SK-N-SH (cell line): ENCODE measurements around the gene OIP5.

Experiments used
- CTCF ChIP-seq: fragments of 200-600 bp; sonication (generic); IDR thresholded peaks from 2 replicates; pipeline ENCODE4 v1.6.1; 2017; ENCODE audit warnings: antibody characterized with exemption, mild to moderate bottlenecking, moderate library complexity
- EP300 ChIP-seq, 2 experiments: IDR thresholded peaks; 2 replicates each; pipeline versions ENCODE4 v1.4.0 to v1.6.1; 2012; ENCODE audit warnings: borderline replicate concordance in 1 of 2, low read depth in 1 of 2, low read length in 1 of 2
- FOXM1 ChIP-seq: IDR thresholded peaks from 2 replicates; pipeline ENCODE4 v1.4.0; 2012; ENCODE audit warnings: low read depth, mild to moderate bottlenecking
- POLR2AphosphoS5 ChIP-seq: IDR thresholded peaks from 2 replicates; pipeline ENCODE4 v1.6.1; 2012; ENCODE audit warnings: low read depth, low read length
- RAD21 ChIP-seq: IDR thresholded peaks from 2 replicates; pipeline ENCODE4 v1.6.1; 2012; ENCODE audit warnings: mild to moderate bottlenecking, low read length
- SIN3A ChIP-seq: IDR thresholded peaks from 2 replicates; pipeline ENCODE4 v1.6.1; 2012; ENCODE audit warnings: low read depth, mild to moderate bottlenecking, low read length, moderate library complexity, borderline replicate concordance
- YY1 ChIP-seq: IDR thresholded peaks from 2 replicates; pipeline ENCODE4 v1.4.0; 2012; ENCODE audit warnings: low read depth, mild to moderate bottlenecking
- ZBTB33 ChIP-seq: IDR thresholded peaks from 2 replicates; pipeline ENCODE4 v1.4.0; 2012; ENCODE audit warnings: low read depth, borderline replicate concordance
- TF ChIP-seq, protein P1 (sequence below): IDR thresholded peaks from 2 replicates; pipeline ENCODE4 v1.6.1; 2012; ENCODE audit warnings: mild to moderate bottlenecking, low read depth, low read length, moderate library complexity
- TF ChIP-seq, protein P2 (sequence below): IDR thresholded peaks from 2 replicates; pipeline ENCODE4 v1.4.0; 2012; ENCODE audit warnings: low read depth, borderline replicate concordance

- TF ChIP-seq CTCF (no peak), RAD21 (no peak), POLR2AphosphoS5 (no peak), FOXM1 (no peak), SIN3A (no peak), YY1 (no peak), ZBTB33 (no peak), EP300 (IDR thresholded peaks at IDR 0.05; ENCODE audit: borderline replicate concordance in 1 of 2, low read depth in 1 of 2, low read length in 1 of 2) (no peak)
- TF ChIP-seq, protein P1, sequence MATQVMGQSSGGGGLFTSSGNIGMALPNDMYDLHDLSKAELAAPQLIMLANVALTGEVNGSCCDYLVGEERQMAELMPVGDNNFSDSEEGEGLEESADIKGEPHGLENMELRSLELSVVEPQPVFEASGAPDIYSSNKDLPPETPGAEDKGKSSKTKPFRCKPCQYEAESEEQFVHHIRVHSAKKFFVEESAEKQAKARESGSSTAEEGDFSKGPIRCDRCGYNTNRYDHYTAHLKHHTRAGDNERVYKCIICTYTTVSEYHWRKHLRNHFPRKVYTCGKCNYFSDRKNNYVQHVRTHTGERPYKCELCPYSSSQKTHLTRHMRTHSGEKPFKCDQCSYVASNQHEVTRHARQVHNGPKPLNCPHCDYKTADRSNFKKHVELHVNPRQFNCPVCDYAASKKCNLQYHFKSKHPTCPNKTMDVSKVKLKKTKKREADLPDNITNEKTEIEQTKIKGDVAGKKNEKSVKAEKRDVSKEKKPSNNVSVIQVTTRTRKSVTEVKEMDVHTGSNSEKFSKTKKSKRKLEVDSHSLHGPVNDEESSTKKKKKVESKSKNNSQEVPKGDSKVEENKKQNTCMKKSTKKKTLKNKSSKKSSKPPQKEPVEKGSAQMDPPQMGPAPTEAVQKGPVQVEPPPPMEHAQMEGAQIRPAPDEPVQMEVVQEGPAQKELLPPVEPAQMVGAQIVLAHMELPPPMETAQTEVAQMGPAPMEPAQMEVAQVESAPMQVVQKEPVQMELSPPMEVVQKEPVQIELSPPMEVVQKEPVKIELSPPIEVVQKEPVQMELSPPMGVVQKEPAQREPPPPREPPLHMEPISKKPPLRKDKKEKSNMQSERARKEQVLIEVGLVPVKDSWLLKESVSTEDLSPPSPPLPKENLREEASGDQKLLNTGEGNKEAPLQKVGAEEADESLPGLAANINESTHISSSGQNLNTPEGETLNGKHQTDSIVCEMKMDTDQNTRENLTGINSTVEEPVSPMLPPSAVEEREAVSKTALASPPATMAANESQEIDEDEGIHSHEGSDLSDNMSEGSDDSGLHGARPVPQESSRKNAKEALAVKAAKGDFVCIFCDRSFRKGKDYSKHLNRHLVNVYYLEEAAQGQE: no peak
- TF ChIP-seq, protein P2, sequence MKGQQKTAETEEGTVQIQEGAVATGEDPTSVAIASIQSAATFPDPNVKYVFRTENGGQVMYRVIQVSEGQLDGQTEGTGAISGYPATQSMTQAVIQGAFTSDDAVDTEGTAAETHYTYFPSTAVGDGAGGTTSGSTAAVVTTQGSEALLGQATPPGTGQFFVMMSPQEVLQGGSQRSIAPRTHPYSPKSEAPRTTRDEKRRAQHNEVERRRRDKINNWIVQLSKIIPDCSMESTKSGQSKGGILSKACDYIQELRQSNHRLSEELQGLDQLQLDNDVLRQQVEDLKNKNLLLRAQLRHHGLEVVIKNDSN: no peak
Measured at GRCh38 chr15:41285285-41285684, 47.1 kb downstream of the OIP5 start.
